Heart right ventricle (tissue), 16 donors: ENCODE measurements around the gene PMP22. TPM values are rescaled to one million over a fixed set of nuclear protein-coding genes. Genes with fewer than 3 reads are reported as not detected.

Source experiments
- ATAC-seq, 8 donors: fragments of 200-7000 bp; cut with Tn5 transposase; one replicate each; pipeline ENCODE4 v1.9.1; 2020; ENCODE audit warnings: mild to moderate bottlenecking in 8 of 8, moderate library complexity in 8 of 8, moderate number of reproducible peaks in 1 of 8
- DNase-seq, 2 donors: peaks; one replicate each; pipeline ENCODE4 v3.0.0-alpha.2; 2020
- H3K27ac ChIP-seq, 10 donors: fragments of 200-600 bp; sonication (generic) in 2 of 10; one replicate each; pipeline versions ENCODE4 v1.5.0 to v1.8.0; 2020 to 2022; ENCODE audit warnings: mild to moderate bottlenecking in 3 of 10
- H3K27me3 ChIP-seq, 7 donors: fragments of 200-600 bp; one replicate each; pipeline ENCODE4 v1.8.0; 2021 to 2022; ENCODE audit warnings: mild to moderate bottlenecking in 2 of 7
- H3K36me3 ChIP-seq, 9 donors: fragments of 200-600 bp; sonication (generic) in 1 of 9; one replicate each; pipeline versions ENCODE4 v1.5.0 to v1.8.0; 2020 to 2022; ENCODE audit warnings: mild to moderate bottlenecking in 2 of 9
- H3K4me1 ChIP-seq, 9 donors: fragments of 200-600 bp; sonication (generic) in 1 of 9; one replicate each; pipeline versions ENCODE4 v1.5.0 to v1.8.0; 2020 to 2022; ENCODE audit warnings: mild to moderate bottlenecking in 4 of 9
- H3K4me3 ChIP-seq, 10 donors: fragments of 200-600 bp; sonication (generic) in 2 of 10; one replicate each; pipeline versions ENCODE4 v1.5.0 to v1.8.0; 2020 to 2022; ENCODE audit warnings: mild to moderate bottlenecking in 7 of 10, moderate library complexity in 2 of 10
- H3K9me3 ChIP-seq, 11 donors: fragments of 200-600 bp in 10 of 11; sonication (generic) in 2 of 11; one replicate each; pipeline versions ENCODE4 v1.5.0 to v1.8.0; 2013 to 2022; ENCODE audit warnings: mild to moderate bottlenecking in 2 of 11, control low read depth in 1 of 11, moderate library complexity in 1 of 11
- WGBS, 2 donors: extraction: QIAGEN DNeasy Blood & Tissue Kit; methylation state at CpG; one replicate each; pipeline ENCODE4 v1.1.7; 2013; ENCODE audit warnings: inconsistent platforms in 1 of 2; 5-methylcytosine and 5-hydroxymethylcytosine counted together
- intact Hi-C, 10 donors: fragments of 100-400 bp; cut with DNase I; formaldehyde crosslinking; loops; one replicate each; pipeline versions ENCODE4 v1.11.1 to v1.14.2; 2022
- polyA plus RNA-seq, 2 donors: library from polyadenylated mRNA; stranded (reverse); fragments of 200-250 nt; gene quantifications; one replicate each; pipeline ENCODE4 v1.2.3, GENCODE V29; 2013
- total RNA-seq, 10 donors: library from RNA; stranded (reverse); fragmentation: NEBNext Ultra II Directional in 3 of 10; extraction: Animal tissue kit (Norgen Biotek cat#: 25700) in 3 of 10; gene quantifications; one replicate each; pipeline versions ENCODE4 v1.2.1 to v1.2.4, GENCODE V29; 2021 to 2023
- TF ChIP-seq, protein P1 (sequence below), 9 donors: fragments of 200-600 bp; sonication (generic) in 2 of 9; IDR thresholded peaks; one replicate each; pipeline versions ENCODE4 v1.5.0 to v1.8.0; 2021 to 2022; ENCODE audit warnings: antibody characterized with exemption in 9 of 9, mild to moderate bottlenecking in 5 of 9, moderate library complexity in 1 of 9
- donor health status: Arrhythmogenic right ventricular cardiomyopathy.
- donor health status: ischemic (EF 13 %, LVEDD 7.1; RV severe dilation, severe dysfunction).
- donor health status: healthy with polysubstance abuse.
- donor health status: DM: no; HTN: yes; CAD: no.
- donor health status: DM: no; HTN: no; CAD: no.
- donor health status: ischemic (EF 25% LVEDD 6.9; RV normal size, moderate dysfunction).
- donor health status: ischemic (EF 25% LVEDD 5.7; RV mildly dilated, moderate dysfunction).
- donor health status: healthy.
- donor health status: DM: yes; HTN: yes; CAD: no.
- donor health status: Ischemic cardiomyopathy.
- donor health status: ischemic (EF 35%, LVEDD 5.7; RV mildly dilated, moderate dysfunction).
- donor health status: nonischemic (EF 11% LVEDD 7.7; RV severe dilation, severe dysfunction).
- donor health status: DM: yes; HTN: yes; CAD: no.
- donor health status: PGD.
- donor health status: ischemic (EF 29% LVEDD 5.4; RV normal size, mild dysfunction).
- donor health status: nonischemic (EF 23%, LVEDD 6.1; RV moderate dilation, normal function).

Gene PMP22
- total and polyA plus RNA-seq, 12 donors = 62.0 to 241 (median 158) TPM

DNA sequence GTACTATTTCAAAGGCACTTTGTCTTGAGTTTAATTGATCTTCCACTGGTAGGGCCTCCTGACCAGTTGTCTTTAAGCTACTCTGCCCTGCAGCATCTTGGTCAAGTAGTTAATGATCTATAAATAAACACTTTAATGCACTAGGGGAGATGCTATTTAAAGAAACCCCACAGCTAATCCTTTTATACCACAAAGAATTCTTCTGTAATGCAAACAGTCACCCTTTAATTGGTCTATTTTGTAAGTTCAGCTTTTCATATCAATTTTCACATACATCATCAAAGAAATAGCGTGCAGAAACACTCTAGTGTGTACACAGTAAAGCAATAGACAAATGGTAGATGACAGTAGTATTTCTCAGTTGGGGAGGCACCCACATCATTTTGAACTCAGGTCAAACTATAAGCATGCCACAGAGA is 70.3 kb downstream of the PMP22 start:
- no peaks in the 10 kb centered on the region for H3K27me3 ChIP-seq
- intact Hi-C loops = no loop called here
- ATAC-seq = no peak
- H3K4me1 ChIP-seq = peaks cover 0 to 9% (median 0%) of the 10 kb centered on the region in 9 donors
- no peak for DNase-seq
- 75 to 82% methylated on average over 1 of the region's 1 CpG for WGBS, 2 donors
- no peak overlapping the region for H3K27ac ChIP-seq
- no peak overlapping the region for H3K4me3 ChIP-seq
- TF ChIP-seq, protein P1, sequence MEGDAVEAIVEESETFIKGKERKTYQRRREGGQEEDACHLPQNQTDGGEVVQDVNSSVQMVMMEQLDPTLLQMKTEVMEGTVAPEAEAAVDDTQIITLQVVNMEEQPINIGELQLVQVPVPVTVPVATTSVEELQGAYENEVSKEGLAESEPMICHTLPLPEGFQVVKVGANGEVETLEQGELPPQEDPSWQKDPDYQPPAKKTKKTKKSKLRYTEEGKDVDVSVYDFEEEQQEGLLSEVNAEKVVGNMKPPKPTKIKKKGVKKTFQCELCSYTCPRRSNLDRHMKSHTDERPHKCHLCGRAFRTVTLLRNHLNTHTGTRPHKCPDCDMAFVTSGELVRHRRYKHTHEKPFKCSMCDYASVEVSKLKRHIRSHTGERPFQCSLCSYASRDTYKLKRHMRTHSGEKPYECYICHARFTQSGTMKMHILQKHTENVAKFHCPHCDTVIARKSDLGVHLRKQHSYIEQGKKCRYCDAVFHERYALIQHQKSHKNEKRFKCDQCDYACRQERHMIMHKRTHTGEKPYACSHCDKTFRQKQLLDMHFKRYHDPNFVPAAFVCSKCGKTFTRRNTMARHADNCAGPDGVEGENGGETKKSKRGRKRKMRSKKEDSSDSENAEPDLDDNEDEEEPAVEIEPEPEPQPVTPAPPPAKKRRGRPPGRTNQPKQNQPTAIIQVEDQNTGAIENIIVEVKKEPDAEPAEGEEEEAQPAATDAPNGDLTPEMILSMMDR (IDR thresholded peaks at IDR 0.05) = no peak
- H3K9me3 ChIP-seq = peaks cover 0 to 27% (median 5%) of the 10 kb centered on the region in 11 donors
- no peaks in the 10 kb centered on the region for H3K36me3 ChIP-seq

DNA sequence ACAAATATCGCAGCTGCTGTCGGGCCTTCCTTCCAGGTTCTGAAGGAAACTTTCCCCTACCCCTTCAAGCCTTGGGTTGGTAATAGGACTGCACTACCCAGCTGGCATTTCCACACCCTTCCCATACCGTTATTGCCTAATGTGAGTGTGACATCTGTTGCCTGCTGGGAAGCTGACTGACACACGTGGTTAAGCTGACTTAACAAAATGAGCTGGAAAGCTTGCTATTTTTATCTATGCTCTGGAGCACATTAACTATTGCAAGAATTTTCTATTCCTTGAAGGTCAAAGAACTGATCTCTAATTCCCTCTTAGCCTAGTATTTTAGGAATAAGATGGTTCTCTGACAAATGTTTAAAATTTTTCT is 79.5 kb downstream of the PMP22 start:
- H3K27ac ChIP-seq = peak overlapping the region in 5 of 10 donors; percentile 12 to 53 (median 50)
- WGBS, 2 donors = 11 to 14% methylated on average over 4 of the region's 4 CpGs
- TF ChIP-seq, protein P1 (IDR thresholded peaks at IDR 0.05) = no peak
- ATAC-seq = peak; percentile 86 to 98 (median 91)
- peaks cover 5 to 21% (median 15%) of the 10 kb centered on the region in 9 donors for H3K4me1 ChIP-seq
- peak in 1 of 2 donors; percentile 53 for DNase-seq
- intact Hi-C loops = no loop called here
- H3K9me3 ChIP-seq = no peaks in the 10 kb centered on the region
- no peak overlapping the region for H3K4me3 ChIP-seq
- no peaks in the 10 kb centered on the region for H3K36me3 ChIP-seq
- H3K27me3 ChIP-seq = no peaks in the 10 kb centered on the region

DNA sequence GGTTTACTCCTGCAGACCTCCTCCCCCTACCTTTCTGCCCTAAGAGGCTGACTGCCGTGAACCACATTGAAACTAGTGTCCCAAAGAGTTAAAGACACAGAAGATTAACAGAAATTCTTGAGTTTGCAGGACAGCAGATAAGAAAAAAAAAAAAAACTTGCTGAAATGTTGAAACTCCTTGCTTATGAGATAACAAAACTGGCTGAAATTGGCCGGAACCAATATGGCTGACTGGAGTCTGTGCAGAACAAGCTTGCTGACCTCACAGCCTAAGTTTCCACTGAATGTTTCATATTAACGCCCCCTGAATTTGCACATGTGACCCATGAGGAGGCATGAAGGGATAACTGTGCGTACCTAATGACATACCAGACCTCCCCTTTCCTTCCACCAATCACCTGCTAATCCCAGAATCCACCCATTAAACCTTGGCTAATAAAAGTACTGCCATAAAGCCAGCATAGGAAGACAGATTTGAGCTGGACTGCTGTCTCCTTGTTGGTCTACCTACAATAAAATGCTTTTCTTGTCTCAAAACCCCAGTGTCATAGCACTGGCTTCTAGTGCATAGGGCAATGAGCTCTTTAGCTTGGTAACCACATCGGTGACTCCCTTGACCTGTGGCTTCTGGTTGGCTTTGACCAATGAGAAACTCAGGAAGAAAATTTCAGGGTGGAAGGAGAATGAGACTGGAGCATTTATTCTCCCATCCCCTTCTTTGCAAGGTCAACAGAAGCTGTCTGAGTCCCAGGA is 80.1 kb downstream of the PMP22 start:
- intact Hi-C loops = no loop called here
- Histone ChIP-seq H3K4me1 (peaks cover 5 to 21% (median 15%) of the 10 kb centered on the region in 9 donors), H3K36me3 (no peaks in the 10 kb centered on the region), H3K9me3 (no peaks in the 10 kb centered on the region), H3K4me3 (no peak overlapping the region), H3K27ac (peak overlapping the region in 5 of 10 donors; percentile 12 to 53 (median 50)), H3K27me3 (no peaks in the 10 kb centered on the region)
- DNase-seq = no peak
- 79 to 83% methylated on average over 5 of the region's 5 CpGs for WGBS, 2 donors
- TF ChIP-seq, protein P1 (IDR thresholded peaks at IDR 0.05) = no peak
- ATAC-seq = no peak

- ATAC-seq (no peak), DNase-seq (no peak)
- no peaks in the 10 kb centered on the region for H3K9me3 ChIP-seq
- no peaks in the 10 kb centered on the region for H3K36me3 ChIP-seq
- intact Hi-C loops = no loop called here
- H3K27me3 ChIP-seq = no peaks in the 10 kb centered on the region
- H3K4me3 ChIP-seq = no peak overlapping the region
- TF ChIP-seq, protein P1 (IDR thresholded peaks at IDR 0.05) = no peak
- WGBS, 2 donors = 74 to 75% methylated on average over 6 of the region's 6 CpGs
- peaks cover 5 to 20% (median 15%) of the 10 kb centered on the region in 9 donors for H3K4me1 ChIP-seq
- H3K27ac ChIP-seq = no peak overlapping the region
Observed at GRCh38 chr17:15181816-15182215, 83.3 kb downstream of the PMP22 start.
